ENCODE measurements around the gene KRTAP12-1. TPM values are rescaled to one million over a fixed set of nuclear protein-coding genes. Genes with fewer than 3 reads are reported as not detected.

The KRTAP12-1 gene
- total RNA-seq, 2 donors from 2014 or later = not detected

GRCh38 chr21:44658541-44658910 is 23.4 kb downstream of the KRTAP12-1 start:
- Mint-ChIP-seq H3K4me1 (ENCODE audit: low read depth in 2 of 2) (peaks cover 34 to 47% of the 10 kb centered on the region in 2 donors), H3K27ac (peak overlapping the region; percentile 69 to 75), H3K36me3 (peaks cover 17% of the 10 kb centered on the region), H3K9me3 (peaks cover 12% of the 10 kb centered on the region), H3K4me3 (peak overlapping the region; percentile 80), H3K27me3 (peaks cover 0 to 6% of the 10 kb centered on the region in 2 donors)
- ATAC-seq (no peak), DNase-seq (ENCODE audit: low spot score) (no peak)

DNA sequence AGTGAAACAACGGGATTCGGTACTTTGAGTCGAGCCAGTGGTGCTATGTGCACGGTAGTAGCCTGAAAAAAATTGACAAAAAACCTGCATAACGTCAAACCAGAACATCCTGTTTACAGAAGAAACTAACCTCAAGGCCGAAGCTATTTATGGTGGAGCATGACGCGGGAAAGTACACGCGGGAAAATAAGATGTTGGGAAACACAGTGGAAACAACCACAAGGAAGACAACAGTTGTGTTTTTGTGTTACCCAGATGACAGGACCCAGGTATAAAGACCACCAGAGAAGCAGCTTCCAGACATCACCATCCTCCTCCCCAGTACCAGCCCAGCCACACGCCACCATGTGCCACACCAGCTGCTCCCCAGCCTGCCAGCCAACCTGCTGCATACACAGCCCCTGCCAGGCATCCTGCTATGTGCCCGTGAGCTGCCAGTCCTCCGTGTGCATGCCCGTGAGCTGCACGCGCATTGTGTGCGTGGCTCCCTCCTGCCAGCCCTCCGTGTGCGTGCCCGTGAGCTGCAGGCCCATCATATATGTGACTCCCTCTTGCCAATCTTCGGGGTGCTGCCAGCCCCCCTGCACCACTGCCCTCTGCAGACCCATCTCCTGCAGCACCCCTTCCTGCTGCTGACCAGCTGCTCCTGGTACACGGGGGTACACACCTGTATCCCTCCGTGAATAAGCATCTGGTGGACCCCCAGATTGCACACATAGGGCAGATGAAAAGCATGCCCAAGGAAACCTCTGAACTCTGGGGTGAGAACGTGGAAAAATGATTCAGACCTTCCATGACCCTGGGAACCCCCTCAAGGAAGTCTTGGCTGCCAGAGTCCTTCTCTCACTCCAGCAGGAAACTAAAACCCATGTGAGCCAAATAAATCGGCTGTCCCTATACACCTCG is 24.1 kb downstream of the KRTAP12-1 start, which contains the start of gene KRTAP12-3:
KRTAP12-3 (plus strand) TSS at position 298 of the 906 bp plus-strand sequence; CDS start at position 346, 48 bp downstream.
- Mint-ChIP-seq H3K9me3 (peaks cover 12% of the 10 kb centered on the region), H3K27ac (peak within 1 kb of the TSS; percentile 69 to 75), H3K36me3 (peaks cover 17% of the 10 kb centered on the region), H3K4me1 (ENCODE audit: low read depth in 2 of 2) (peaks cover 34 to 47% of the 10 kb centered on the region in 2 donors), H3K4me3 (peak within 1 kb of the TSS; percentile 80), H3K27me3 (peaks cover 0 to 6% of the 10 kb centered on the region in 2 donors)
- DNase-seq (ENCODE audit: low spot score) = no peak
- ATAC-seq = peak; percentile 75 to 79

DNA sequence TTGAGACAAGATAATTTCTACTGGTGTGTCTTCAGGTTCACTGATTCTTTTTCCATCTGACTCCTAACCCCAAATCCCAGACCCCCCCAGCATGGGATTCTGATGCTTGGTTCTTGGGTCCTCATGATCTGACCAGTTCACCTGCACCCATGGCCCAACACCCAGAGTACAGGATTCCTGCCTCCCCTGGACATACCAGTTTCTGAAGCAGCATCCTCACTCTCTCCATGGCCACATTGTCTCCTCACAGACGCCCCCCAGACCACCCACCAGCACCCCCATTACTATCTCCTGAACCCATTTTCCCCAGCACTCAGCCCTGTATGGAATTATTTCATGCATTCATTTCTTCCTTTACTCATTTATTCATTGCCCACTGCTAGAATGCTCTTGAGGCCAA is 25.1 kb downstream of the KRTAP12-1 start:
- H3K4me3 Mint-ChIP-seq = peak overlapping the region; percentile 80
- H3K27me3 Mint-ChIP-seq = peaks cover 0 to 2% of the 10 kb centered on the region in 2 donors
- H3K9me3 Mint-ChIP-seq = peaks cover 12% of the 10 kb centered on the region
- H3K4me1 Mint-ChIP-seq (ENCODE audit: low read depth in 2 of 2) = peaks cover 34 to 47% of the 10 kb centered on the region in 2 donors
- ATAC-seq (no peak), DNase-seq (ENCODE audit: low spot score) (no peak)
- peak overlapping the region; percentile 69 to 75 for H3K27ac Mint-ChIP-seq
- peaks cover 17% of the 10 kb centered on the region for H3K36me3 Mint-ChIP-seq

GRCh38 chr21:44654576-44655175 is 27.3 kb downstream of the KRTAP12-1 start, which contains the start of gene KRTAP12-4:
TSS of gene KRTAP12-4 (minus strand) at chr21:44654659. CDS start at chr21:44654614, 45 bp downstream.
- H3K27me3 Mint-ChIP-seq = no peaks in the 10 kb centered on the region
- H3K36me3 Mint-ChIP-seq = peaks cover 17% of the 10 kb centered on the region
- H3K4me3 Mint-ChIP-seq = no peak within 1 kb of the TSS
- no peak for DNase-seq (ENCODE audit: low spot score)
- no peak within 1 kb of the TSS for H3K27ac Mint-ChIP-seq
- peaks cover 31 to 42% of the 10 kb centered on the region in 2 donors for H3K4me1 Mint-ChIP-seq (ENCODE audit: low read depth in 2 of 2)
- no peak for ATAC-seq
- H3K9me3 Mint-ChIP-seq = peaks cover 12% of the 10 kb centered on the region

- no peak for DNase-seq (ENCODE audit: low spot score)
- H3K36me3 Mint-ChIP-seq = peaks cover 17% of the 10 kb centered on the region
- H3K4me1 Mint-ChIP-seq (ENCODE audit: low read depth in 2 of 2) = peaks cover 23 to 34% of the 10 kb centered on the region in 2 donors
- no peaks in the 10 kb centered on the region for H3K27me3 Mint-ChIP-seq
- no peak for ATAC-seq
- H3K4me3 Mint-ChIP-seq = no peak overlapping the region
- peaks cover 12% of the 10 kb centered on the region for H3K9me3 Mint-ChIP-seq
- no peak overlapping the region for H3K27ac Mint-ChIP-seq
Measured at GRCh38 chr21:44653656-44654575, 28.0 kb downstream of the KRTAP12-1 start.

DNA sequence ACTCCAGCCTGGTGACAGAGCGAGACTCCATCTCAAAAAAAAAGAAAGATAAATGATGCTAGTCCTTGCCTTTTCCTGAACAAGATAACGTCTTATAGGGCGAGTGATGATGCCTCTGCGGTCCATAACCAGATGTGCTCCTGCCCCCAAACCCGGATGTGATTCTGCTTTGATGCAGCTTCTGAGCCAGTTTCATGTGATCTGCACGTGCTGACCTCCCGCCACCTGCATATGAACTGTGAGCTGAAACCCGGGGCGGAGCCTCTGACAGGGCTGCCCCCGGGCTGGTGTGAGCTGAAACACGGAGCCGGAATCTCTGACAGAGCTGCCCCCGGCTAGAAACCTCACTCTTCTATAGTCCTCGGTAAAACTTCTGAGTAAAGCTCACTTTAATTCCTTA is 28.8 kb downstream of the KRTAP12-1 start:
- Mint-ChIP-seq H3K27ac (no peak overlapping the region), H3K4me1 (ENCODE audit: low read depth in 2 of 2) (peaks cover 15 to 26% of the 10 kb centered on the region in 2 donors), H3K4me3 (no peak overlapping the region), H3K27me3 (no peaks in the 10 kb centered on the region), H3K9me3 (peaks cover 12% of the 10 kb centered on the region), H3K36me3 (peaks cover 17% of the 10 kb centered on the region)
- DNase-seq (ENCODE audit: low spot score) (no peak), ATAC-seq (no peak)

DNA sequence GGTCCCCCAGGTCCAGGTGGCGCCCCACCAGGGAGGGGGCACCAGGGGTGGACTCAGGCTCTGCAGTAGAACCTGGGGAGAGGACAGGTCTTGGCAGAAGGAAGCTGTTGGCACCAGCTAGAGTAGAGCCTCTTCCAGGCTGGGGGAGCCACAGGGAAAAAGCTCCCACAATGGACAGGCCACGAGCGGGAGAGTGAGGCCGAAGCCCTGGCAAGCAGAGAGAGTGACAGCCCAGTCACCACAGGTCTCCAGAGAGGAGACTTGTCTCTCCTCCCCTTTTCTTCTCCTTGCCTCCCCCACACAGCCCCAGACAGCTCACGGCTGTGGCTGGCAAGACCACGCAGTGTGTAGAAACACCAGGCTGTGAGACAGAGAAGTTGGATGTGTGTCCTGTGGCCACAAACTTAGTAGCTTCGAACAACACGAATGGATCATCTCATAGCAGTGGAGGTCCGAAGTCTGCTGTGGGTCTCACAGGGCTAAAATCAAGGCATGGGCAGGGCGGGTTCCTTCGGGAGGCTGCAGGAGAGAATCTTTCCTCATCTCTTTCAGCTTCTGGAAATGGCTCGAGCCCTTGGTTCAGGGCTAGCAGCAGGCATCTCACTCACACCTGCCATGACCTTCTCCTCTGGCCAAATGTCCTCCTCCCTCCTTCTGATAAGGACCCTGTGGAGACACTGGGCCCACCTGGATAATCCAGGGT is 30.8 kb downstream of the KRTAP12-1 start:
- Mint-ChIP-seq H3K4me1 (ENCODE audit: low read depth in 2 of 2) (peaks cover 0 to 10% of the 10 kb centered on the region in 2 donors), H3K4me3 (no peak overlapping the region), H3K27ac (no peak overlapping the region), H3K36me3 (peaks cover 3% of the 10 kb centered on the region), H3K27me3 (no peaks in the 10 kb centered on the region), H3K9me3 (peaks cover 1% of the 10 kb centered on the region)
- ATAC-seq = no peak
- no peak for DNase-seq (ENCODE audit: low spot score)

- ATAC-seq = no peak
- no peaks in the 10 kb centered on the region for H3K27me3 Mint-ChIP-seq
- no peak overlapping the region for H3K4me3 Mint-ChIP-seq
- DNase-seq (ENCODE audit: low spot score) = no peak
- no peak overlapping the region for H3K27ac Mint-ChIP-seq
- no peaks in the 10 kb centered on the region for H3K9me3 Mint-ChIP-seq
- H3K36me3 Mint-ChIP-seq = no peaks in the 10 kb centered on the region
- peaks cover 0 to 9% of the 10 kb centered on the region in 2 donors for H3K4me1 Mint-ChIP-seq (ENCODE audit: low read depth in 2 of 2)
Measured at GRCh38 chr21:44650265-44650972, 31.5 kb downstream of the KRTAP12-1 start.

- DNase-seq (ENCODE audit: low spot score) = no peak
- Mint-ChIP-seq H3K9me3 (peaks cover 3% of the 10 kb centered on the region), H3K4me3 (no peak overlapping the region), H3K4me1 (ENCODE audit: low read depth in 2 of 2) (peaks cover 0 to 7% of the 10 kb centered on the region in 2 donors), H3K36me3 (peaks cover 5% of the 10 kb centered on the region), H3K27me3 (no peaks in the 10 kb centered on the region), H3K27ac (no peak overlapping the region)
- ATAC-seq = no peak
Measured at GRCh38 chr21:44649521-44650100, 32.4 kb downstream of the KRTAP12-1 start.

GRCh38 chr21:44648557-44649311 is 33.2 kb downstream of the KRTAP12-1 start:
- H3K36me3 Mint-ChIP-seq = peaks cover 11% of the 10 kb centered on the region
- DNase-seq (ENCODE audit: low spot score) (no peak), ATAC-seq (no peak)
- H3K4me3 Mint-ChIP-seq = no peak overlapping the region
- peaks cover 6% of the 10 kb centered on the region for H3K9me3 Mint-ChIP-seq
- H3K4me1 Mint-ChIP-seq (ENCODE audit: low read depth in 2 of 2) = peaks cover 0 to 4% of the 10 kb centered on the region in 2 donors
- H3K27ac Mint-ChIP-seq = no peak overlapping the region
- no peaks in the 10 kb centered on the region for H3K27me3 Mint-ChIP-seq

GRCh38 chr21:44647222-44647552 is 34.8 kb downstream of the KRTAP12-1 start:
- Mint-ChIP-seq H3K27ac (no peak overlapping the region), H3K4me1 (ENCODE audit: low read depth in 2 of 2) (peaks cover 0 to 7% of the 10 kb centered on the region in 2 donors), H3K27me3 (peaks cover 0 to 4% of the 10 kb centered on the region in 2 donors), H3K9me3 (peaks cover 12% of the 10 kb centered on the region), H3K36me3 (peaks cover 16% of the 10 kb centered on the region), H3K4me3 (no peak overlapping the region)
- peak; percentile 45 for DNase-seq (ENCODE audit: low spot score)
- ATAC-seq = no peak
